Measurements from ENCODE around the gene CPLX4.

The CPLX4 gene

GRCh38 chr18:59305295-59305694 lies 13.2 kb downstream of the CPLX4 start:
- no peak for DNase-seq

- DNase-seq: no peak
Observed at GRCh38 chr18:59303656-59304195, 14.7 kb downstream of the CPLX4 start.

GRCh38 chr18:59303006-59303405 lies 15.4 kb downstream of the CPLX4 start:
- no peak for DNase-seq

- DNase-seq: no peak
Observed at GRCh38 chr18:59301929-59302328, 16.5 kb downstream of the CPLX4 start.

- DNase-seq: no peak
Observed at GRCh38 chr18:59300676-59301285, 17.7 kb downstream of the CPLX4 start.

GRCh38 chr18:59298871-59299270 lies 19.6 kb downstream of the CPLX4 start:
- DNase-seq: no peak

GRCh38 chr18:59293317-59293716 lies 25.1 kb downstream of the CPLX4 start:
- no peak for DNase-seq

- DNase-seq: no peak
Observed at GRCh38 chr18:59286341-59286740, 32.1 kb downstream of the CPLX4 start.

- no peak for DNase-seq
Observed at GRCh38 chr18:59282341-59282740, 36.1 kb downstream of the CPLX4 start.

- DNase-seq: no peak
Observed at GRCh38 chr18:59279722-59280121, 38.7 kb downstream of the CPLX4 start.

- DNase-seq: no peak
Observed at GRCh38 chr18:59279193-59279592, 39.3 kb downstream of the CPLX4 start.

- no peak for DNase-seq
Observed at GRCh38 chr18:59278793-59279192, 39.7 kb downstream of the CPLX4 start.

- no peak for DNase-seq
Observed at GRCh38 chr18:59276047-59276446, 42.4 kb downstream of the CPLX4 start.

- no peak for DNase-seq
Observed at GRCh38 chr18:59275406-59275949, 43.0 kb downstream of the CPLX4 start.

GRCh38 chr18:59274533-59274928 lies 43.9 kb downstream of the CPLX4 start:
- no peak for DNase-seq

- DNase-seq: no peak
Observed at GRCh38 chr18:59273759-59274532, 44.5 kb downstream of the CPLX4 start.

- peak; percentile 41 to 50 for DNase-seq
Observed at GRCh38 chr18:59272891-59273758, 45.3 kb downstream of the CPLX4 start, which contains the start of gene RAX. Gene RAX, minus strand, starts transcription at chr18:59273454. Its CDS starts 248 bp downstream, at chr18:59273206.

- peak in 1 of 2 experiments; percentile 9 for DNase-seq
Observed at GRCh38 chr18:59272221-59272888, 46.1 kb downstream of the CPLX4 start.

- no peak for DNase-seq
Observed at GRCh38 chr18:59271606-59272220, 46.7 kb downstream of the CPLX4 start.

GRCh38 chr18:59270689-59271257 lies 47.7 kb downstream of the CPLX4 start:
- DNase-seq: no peak

- DNase-seq: no peak
Observed at GRCh38 chr18:59269563-59270119, 48.8 kb downstream of the CPLX4 start.
